HepG2 (cell line): ENCODE measurements around the gene NEK9. TPM values are rescaled to one million over a fixed set of nuclear protein-coding genes. Genes with fewer than 3 reads are reported as not detected.
A peak's percentile ranks its signal among the peaks of the same experiment; 100 is the strongest.

Experiments
- ARID3A ChIP-seq: IDR thresholded peaks from 2 replicates; pipeline ENCODE4 v1.6.1; 2012; ENCODE audit warnings: low read depth, low read length, improper control_type of control experiment
- ARNT ChIP-seq: fragments of 450-650 bp; IDR thresholded peaks from 2 replicates; pipeline ENCODE4 v1.6.1; 2017
- ATF3 ChIP-seq: sonication (generic); formaldehyde crosslinking; IDR thresholded peaks from 2 replicates; pipeline ENCODE4 v1.4.0; 2020; ENCODE audit warnings: missing genetic modification reagents
- KMT2A ChIP-seq: sonication (generic); formaldehyde crosslinking; IDR thresholded peaks from 2 replicates; pipeline ENCODE4 v1.4.0; 2020; ENCODE audit warnings: missing genetic modification reagents
- MYC ChIP-seq: sonication (generic); formaldehyde crosslinking; IDR thresholded peaks from 2 replicates; pipeline ENCODE4 v1.9.0; 2021; ENCODE audit warnings: missing genetic modification reagents, borderline replicate concordance
- NFAT5 ChIP-seq: sonication (generic); formaldehyde crosslinking; IDR thresholded peaks from 2 replicates; pipeline ENCODE4 v1.4.0; 2020; ENCODE audit warnings: missing genetic modification reagents
- PRDM4 ChIP-seq: sonication (generic); formaldehyde crosslinking; IDR thresholded peaks from 2 replicates; pipeline ENCODE4 v1.9.0; 2021; ENCODE audit warnings: missing genetic modification reagents, borderline replicate concordance
- RARA ChIP-seq: IDR thresholded peaks from 2 replicates; pipeline ENCODE4 v1.6.1; 2016; ENCODE audit warnings: missing genetic modification reagents, missing compliant biosample characterization
- USF2 ChIP-seq, 2 experiments: sonication (generic) in 1 of 2; formaldehyde crosslinking in 1 of 2; IDR thresholded peaks; 2 replicates each; pipeline versions ENCODE4 v1.5.1 to v1.6.1; 2011 to 2020; ENCODE audit warnings: borderline replicate concordance in 1 of 2, low read depth in 1 of 2, low read length in 1 of 2, mild to moderate bottlenecking in 1 of 2, missing genetic modification reagents in 1 of 2, moderate library complexity in 1 of 2
- YEATS4 ChIP-seq: sonication (generic); formaldehyde crosslinking; IDR thresholded peaks from 2 replicates; pipeline ENCODE4 v1.4.0; 2020; ENCODE audit warnings: missing genetic modification reagents, borderline replicate concordance
- ZBTB44 ChIP-seq: sonication (generic); formaldehyde crosslinking; IDR thresholded peaks from 2 replicates; pipeline ENCODE4 v1.4.0; 2020; ENCODE audit warnings: missing genetic modification reagents
- ZNF234 ChIP-seq: sonication (generic); formaldehyde crosslinking; conservative IDR thresholded peaks from 2 replicates; pipeline ENCODE4 v1.5.1; 2020; ENCODE audit warnings: mild to moderate bottlenecking, missing genetic modification reagents
- ZNF589 ChIP-seq: sonication (generic); formaldehyde crosslinking; conservative IDR thresholded peaks from 2 replicates; pipeline ENCODE4 v1.8.0; 2022; ENCODE audit warnings: mild to moderate bottlenecking, moderate library complexity, missing genetic modification reagents
- ZSCAN12 ChIP-seq: sonication (generic); formaldehyde crosslinking; IDR thresholded peaks from 2 replicates; pipeline ENCODE4 v1.9.0; 2021; ENCODE audit warnings: mild to moderate bottlenecking, missing genetic modification reagents
- polyA plus RNA-seq, 8 experiments: library from polyadenylated mRNA; depleted of rRNA in 3 of 8; stranded (reverse) in 7 of 8; unstranded in 1 of 8; fragments of >200 nt; fragmentation: Illumina TruSeq in 4 of 8; extraction: Trizol in 4 of 8; gene quantifications; 2 replicates each; pipeline versions ENCODE4 v1.2.1 to v1.2.3, GENCODE V29; 2011 to 2016; ENCODE audit warnings: low read depth in 4 of 8, missing spikeins in 1 of 8, mixed read lengths in 1 of 8; ENCODE audit not compliant: insufficient read depth in 1 of 8
- total RNA-seq, 5 experiments: library from RNA; depleted of rRNA; stranded (reverse); fragments of >200 nt; fragmentation: Illumina TruSeq; extraction: Trizol; gene quantifications; 2 replicates each; pipeline ENCODE4 v1.2.3, GENCODE V29; 2016; ENCODE audit warnings: low read depth in 1 of 5

Gene NEK9
- total and polyA plus RNA-seq, 2 of the 13 experiments (the other 11 are each of a cell fraction or from before 2014, with no cell fraction given): 16.5 to 27.3 TPM

GRCh38 chr14:75176142-75176820 is 49.4 kb upstream of the NEK9 start, which contains the start of gene TMED10 (continued):
- TF ChIP-seq PRDM4 (CRISPR knock-in tag) (0 out of 2 replicates have a peak, but pooled peaks have one; percentile 32), ZNF234 (CRISPR knock-in tag) (no peak), ZNF589 (no peak), NFAT5 (CRISPR knock-in tag) (peak; percentile 71; the same call in 1 of the 2 replicates), ARID3A (no peak; the same call in 1 of the 2 replicates), MYC (CRISPR knock-in tag) (peak; percentile 90), ARNT (no peak), YEATS4 (CRISPR knock-in tag) (peak; percentile 97), ZSCAN12 (CRISPR knock-in tag) (0 out of 2 replicates have a peak, but pooled peaks have one; percentile 77), RARA (CRISPR knock-in tag) (peak; percentile 32), ZBTB44 (CRISPR knock-in tag) (no peak), USF2 (IDR thresholded peaks at IDR 0.05; ENCODE audit: low read depth, low read length) (peak; percentile 90), USF2 (CRISPR knock-in tag; IDR thresholded peaks at IDR 0.05; ENCODE audit: borderline replicate concordance) (peak; percentile 99), ATF3 (CRISPR knock-in tag) (no peak), KMT2A (CRISPR knock-in tag) (peak; percentile 88)
